Karpas-422 (cell line): ENCODE data around the gene BHLHE40. TPM values are rescaled to one million over a fixed set of nuclear protein-coding genes. Genes with fewer than 3 reads are reported as not detected.

Experiments
- DNase-seq: peaks from one replicate; pipeline ENCODE4 v3.0.0-alpha.2; 2015
- H2AFZ ChIP-seq: fragments of 200-600 bp; sonication (generic); 2 replicates; pipeline ENCODE4 v1.6.1; 2014; ENCODE audit warnings: antibody characterized with exemption, low read length, mixed read lengths
- H3K27ac ChIP-seq: fragments of 200-600 bp; sonication (generic); 2 replicates; pipeline ENCODE4 v1.5.1; 2014; ENCODE audit warnings: mild to moderate bottlenecking, low read length, moderate library complexity
- H3K27me3 ChIP-seq: fragments of 200-600 bp; sonication (generic); 2 replicates; pipeline ENCODE4 v1.6.1; 2014; ENCODE audit warnings: low read length, mixed read lengths
- H3K36me3 ChIP-seq: fragments of 200-600 bp; sonication (generic); 2 replicates; pipeline ENCODE4 v1.6.1; 2014; ENCODE audit warnings: low read length, mixed read lengths; ENCODE audit not compliant: insufficient read depth
- H3K4me1 ChIP-seq: fragments of 200-600 bp; sonication (generic); 2 replicates; pipeline ENCODE4 v1.6.1; 2014; ENCODE audit warnings: mild to moderate bottlenecking, low read length, mixed read lengths
- H3K4me2 ChIP-seq: fragments of 200-600 bp; sonication (generic); 2 replicates; pipeline ENCODE4 v1.6.1; 2014; ENCODE audit warnings: low read length, low read depth, mild to moderate bottlenecking; ENCODE audit not compliant: poor library complexity, severe bottlenecking
- H3K4me3 ChIP-seq: fragments of 200-600 bp; sonication (generic); 2 replicates; pipeline ENCODE4 v1.5.1; 2014; ENCODE audit warnings: mild to moderate bottlenecking, antibody characterized with exemption, low read length, mixed read lengths
- H3K79me2 ChIP-seq: fragments of 200-600 bp; sonication (generic); 2 replicates; pipeline ENCODE4 v1.6.1; 2014; ENCODE audit warnings: mild to moderate bottlenecking, low read length, mixed read lengths
- H3K9ac ChIP-seq: fragments of 200-600 bp; sonication (generic); 2 replicates; pipeline ENCODE4 v1.6.0; 2014; ENCODE audit warnings: low read length
- H3K9me2 ChIP-seq: fragments of 200-600 bp; sonication (generic), shearing (Covaris generic); replicated peaks from 2 replicates; pipeline ENCODE4 v1.6.0; 2014; ENCODE audit warnings: mild to moderate bottlenecking, low read length, moderate library complexity; ENCODE audit not compliant: insufficient read depth
- H3K9me3 ChIP-seq: fragments of 300-700, 200-600 bp; sonication (generic); 2 replicates; pipeline ENCODE4 v1.6.1; 2014; ENCODE audit warnings: low read length, mixed read lengths
- H4K20me1 ChIP-seq: fragments of 200-600 bp; sonication (generic); 2 replicates; pipeline ENCODE4 v1.6.1; 2014; ENCODE audit warnings: mild to moderate bottlenecking, antibody characterized with exemption, low read length, low read depth; ENCODE audit not compliant: insufficient read depth
- total RNA-seq: library from RNA; depleted of rRNA; stranded (reverse); fragments of >200 nt; shearing (Covaris generic); gene quantifications from 2 replicates; pipeline ENCODE4 v1.2.3, GENCODE V29; 2014; ENCODE audit warnings: low replicate concordance

BHLHE40 gene
- total RNA-seq, 1 experiment from 2014 or later = 0.86 TPM

GRCh38 chr3:5012367-5012766 lies 33.1 kb downstream of the BHLHE40 start:
- Histone ChIP-seq H3K4me2 (no peak overlapping the region), H2AFZ (no peak overlapping the region)

GRCh38 chr3:5013021-5013906 lies 34.0 kb downstream of the BHLHE40 start:
- H4K20me1 ChIP-seq = peaks cover 4% of the 10 kb centered on the region; the same call in 1 of the 2 replicates
- H2AFZ ChIP-seq = no peak overlapping the region
- no peaks in the 10 kb centered on the region for H3K36me3 ChIP-seq
- H3K79me2 ChIP-seq = no peaks in the 10 kb centered on the region
- H3K4me2 ChIP-seq = no peak overlapping the region
- no peak overlapping the region for H3K27ac ChIP-seq
- no peaks in the 10 kb centered on the region for H3K27me3 ChIP-seq
- H3K4me3 ChIP-seq = no peak overlapping the region
- H3K9me2 ChIP-seq = no peaks in the 10 kb centered on the region
- no peak for DNase-seq
- H3K9me3 ChIP-seq = no peaks in the 10 kb centered on the region
- peaks cover 23% of the 10 kb centered on the region for H3K4me1 ChIP-seq
- H3K9ac ChIP-seq = no peak overlapping the region

More at GRCh38 chr3:5012367-5012766, 33.1 kb downstream of the BHLHE40 start:
- Histone ChIP-seq H3K4me3 (no peak overlapping the region), H3K4me1 (peaks cover 29% of the 10 kb centered on the region), H3K27ac (no peak overlapping the region), H3K9ac (no peak overlapping the region), H3K79me2 (no peaks in the 10 kb centered on the region), H3K9me2 (no peaks in the 10 kb centered on the region), H3K36me3 (no peaks in the 10 kb centered on the region), H3K27me3 (no peaks in the 10 kb centered on the region), H3K9me3 (no peaks in the 10 kb centered on the region), H4K20me1 (peaks cover 4% of the 10 kb centered on the region; the same call in 1 of the 2 replicates)
- no peak for DNase-seq

GRCh38 chr3:5014391-5014790 lies 35.2 kb downstream of the BHLHE40 start:
- H3K36me3 ChIP-seq = no peaks in the 10 kb centered on the region
- H3K4me1 ChIP-seq = peaks cover 20% of the 10 kb centered on the region
- H3K4me3 ChIP-seq = no peak overlapping the region
- no peaks in the 10 kb centered on the region for H3K9me3 ChIP-seq
- no peak overlapping the region for H3K27ac ChIP-seq
- H3K27me3 ChIP-seq = no peaks in the 10 kb centered on the region
- peaks cover 4% of the 10 kb centered on the region; the same call in 1 of the 2 replicates for H4K20me1 ChIP-seq
- no peaks in the 10 kb centered on the region for H3K79me2 ChIP-seq
- H3K4me2 ChIP-seq = no peak overlapping the region
- H3K9ac ChIP-seq = no peak overlapping the region
- no peaks in the 10 kb centered on the region for H3K9me2 ChIP-seq
- H2AFZ ChIP-seq = no peak overlapping the region
- no peak for DNase-seq

GRCh38 chr3:5015056-5015455 lies 35.8 kb downstream of the BHLHE40 start:
- no peak overlapping the region for H3K9ac ChIP-seq
- peaks cover 20% of the 10 kb centered on the region for H3K4me1 ChIP-seq
- no peak for DNase-seq
- H4K20me1 ChIP-seq = peaks cover 4% of the 10 kb centered on the region; the same call in 1 of the 2 replicates
- H3K4me3 ChIP-seq = no peak overlapping the region
- H3K9me3 ChIP-seq = no peaks in the 10 kb centered on the region
- no peaks in the 10 kb centered on the region for H3K79me2 ChIP-seq
- no peaks in the 10 kb centered on the region for H3K36me3 ChIP-seq
- H3K9me2 ChIP-seq = no peaks in the 10 kb centered on the region
- H3K4me2 ChIP-seq = no peak overlapping the region
- no peak overlapping the region for H2AFZ ChIP-seq
- no peaks in the 10 kb centered on the region for H3K27me3 ChIP-seq
- H3K27ac ChIP-seq = no peak overlapping the region

GRCh38 chr3:5016211-5017161 lies 37.2 kb downstream of the BHLHE40 start:
- H3K9ac ChIP-seq = no peak overlapping the region

GRCh38 chr3:5017925-5018531 lies 38.8 kb downstream of the BHLHE40 start:
- H4K20me1 ChIP-seq = no peaks in the 10 kb centered on the region
- H3K4me3 ChIP-seq = no peak overlapping the region
- DNase-seq = no peak
- no peaks in the 10 kb centered on the region for H3K79me2 ChIP-seq
- H3K9me3 ChIP-seq = no peaks in the 10 kb centered on the region
- no peaks in the 10 kb centered on the region for H3K4me1 ChIP-seq
- no peak overlapping the region for H3K4me2 ChIP-seq
- H3K27me3 ChIP-seq = no peaks in the 10 kb centered on the region
- H3K27ac ChIP-seq = no peak overlapping the region
- H2AFZ ChIP-seq = no peak overlapping the region
- H3K9me2 ChIP-seq = no peaks in the 10 kb centered on the region
- no peaks in the 10 kb centered on the region for H3K36me3 ChIP-seq
- no peak overlapping the region for H3K9ac ChIP-seq

More at GRCh38 chr3:5016211-5017161, 37.2 kb downstream of the BHLHE40 start:
- Histone ChIP-seq H3K9me2 (no peaks in the 10 kb centered on the region), H3K9me3 (no peaks in the 10 kb centered on the region), H4K20me1 (no peaks in the 10 kb centered on the region), H3K4me1 (peaks cover 10% of the 10 kb centered on the region), H3K4me3 (no peak overlapping the region), H2AFZ (no peak overlapping the region), H3K27ac (no peak overlapping the region), H3K4me2 (no peak overlapping the region), H3K79me2 (no peaks in the 10 kb centered on the region), H3K36me3 (no peaks in the 10 kb centered on the region), H3K27me3 (no peaks in the 10 kb centered on the region)
- DNase-seq = no peak

GRCh38 chr3:5019411-5020241 lies 40.4 kb downstream of the BHLHE40 start:
- no peaks in the 10 kb centered on the region for H3K4me1 ChIP-seq
- no peak overlapping the region for H3K9ac ChIP-seq
- no peak overlapping the region for H3K4me3 ChIP-seq
- no peaks in the 10 kb centered on the region for H3K27me3 ChIP-seq
- no peaks in the 10 kb centered on the region for H3K9me2 ChIP-seq
- H3K27ac ChIP-seq = no peak overlapping the region
- H3K79me2 ChIP-seq = no peaks in the 10 kb centered on the region
- DNase-seq = no peak
- H2AFZ ChIP-seq = no peak overlapping the region
- no peaks in the 10 kb centered on the region for H4K20me1 ChIP-seq
- H3K4me2 ChIP-seq = no peak overlapping the region
- H3K36me3 ChIP-seq = no peaks in the 10 kb centered on the region
- no peaks in the 10 kb centered on the region for H3K9me3 ChIP-seq
